Hepatocyte (in vitro differentiated cells): ENCODE results near the gene RBBP4. TPM values are rescaled to one million over a fixed set of nuclear protein-coding genes. Genes with fewer than 3 reads are reported as not detected.

Experiments used
- DNase-seq: peaks from one replicate; pipeline ENCODE4 v3.0.0-alpha.2; 2016; ENCODE audit warnings: low spot score
- H2AFZ ChIP-seq: fragments of 200-600 bp; sonication (generic); 2 replicates; pipeline ENCODE4 v1.6.0; 2016; ENCODE audit warnings: antibody characterized with exemption, mild to moderate bottlenecking
- H3K27ac ChIP-seq: fragments of 200-600 bp; sonication (generic); 2 replicates; pipeline ENCODE4 v1.5.1; 2016; ENCODE audit warnings: mild to moderate bottlenecking
- H3K27me3 ChIP-seq: fragments of 200-600 bp; sonication (generic); 2 replicates; pipeline ENCODE4 v1.6.1; 2016
- H3K36me3 ChIP-seq: fragments of 200-600 bp; sonication (generic); replicated peaks from 2 replicates; pipeline ENCODE4 v1.5.1; 2016; ENCODE audit warnings: low read depth; ENCODE audit not compliant: insufficient read depth
- H3K4me1 ChIP-seq: fragments of 200-600 bp; sonication (generic); 2 replicates; pipeline ENCODE4 v1.5.1; 2016; ENCODE audit warnings: mild to moderate bottlenecking, moderate library complexity; ENCODE audit not compliant: insufficient read depth
- H3K4me2 ChIP-seq: fragments of 200-600 bp; sonication (generic); 2 replicates; pipeline ENCODE4 v1.6.0; 2016
- H3K4me3 ChIP-seq: fragments of 200-600 bp; sonication (generic); 2 replicates; pipeline ENCODE4 v1.5.1; 2016; ENCODE audit warnings: mild to moderate bottlenecking
- H3K79me2 ChIP-seq: fragments of 200-600 bp; sonication (generic); 2 replicates; pipeline ENCODE4 v1.6.0; 2017; ENCODE audit warnings: mild to moderate bottlenecking
- H3K9me2 ChIP-seq: fragments of 200-600 bp; sonication (generic); replicated peaks from 2 replicates; pipeline ENCODE4 v1.6.0; 2017; ENCODE audit warnings: mild to moderate bottlenecking; ENCODE audit not compliant: insufficient read depth
- H3K9me3 ChIP-seq: fragments of 200-600 bp; sonication (generic); 2 replicates; pipeline ENCODE4 v1.5.1; 2016; ENCODE audit warnings: low read depth, mild to moderate bottlenecking
- H4K20me1 ChIP-seq: fragments of 200-600 bp; sonication (generic); 2 replicates; pipeline ENCODE4 v1.6.0; 2016; ENCODE audit warnings: mild to moderate bottlenecking; ENCODE audit not compliant: insufficient read depth, poor library complexity, severe bottlenecking
- EZH2 ChIP-seq: fragments of 200-600 bp; sonication (generic); IDR thresholded peaks from 2 replicates; pipeline ENCODE4 v1.6.1; 2016; ENCODE audit warnings: antibody characterized with exemption, mild to moderate bottlenecking, borderline replicate concordance
- EZH2phosphoT487 ChIP-seq: fragments of 200-600 bp; sonication (generic); IDR thresholded peaks from one replicate; pipeline ENCODE4 v1.6.1; 2018; ENCODE audit warnings: antibody characterized with exemption, mild to moderate bottlenecking, low read depth, moderate library complexity; ENCODE audit not compliant: unreplicated experiment, severe bottlenecking
- WGBS: methylation state at CpG from one replicate; pipeline ENCODE4 v1.1.6; 2016; ENCODE audit warnings: low lambda C conversion rate; ENCODE audit errors: missing lambda C conversion rate; 5-methylcytosine and 5-hydroxymethylcytosine counted together
- polyA plus RNA-seq: library from polyadenylated mRNA; unstranded; fragments of >200 nt; fragmentation: Nextera tagmentation; extraction: Ambion mirVana; gene quantifications from 2 replicates; pipeline ENCODE4 v1.2.1, GENCODE V29; 2016
- total RNA-seq: library from RNA; depleted of rRNA; stranded (reverse); fragments of >200 nt; gene quantifications from 2 replicates; pipeline ENCODE4 v1.2.3, GENCODE V29; 2014
- TF ChIP-seq, protein P1 (sequence below): fragments of 200-600 bp; sonication (generic); IDR thresholded peaks from 2 replicates; pipeline ENCODE4 v1.5.1; 2016; ENCODE audit warnings: antibody characterized with exemption, mild to moderate bottlenecking; ENCODE audit not compliant: poor library complexity

RBBP4 gene
- total and polyA plus RNA-seq, 2 experiments from 2014 or later = 139 to 177 TPM

DNA sequence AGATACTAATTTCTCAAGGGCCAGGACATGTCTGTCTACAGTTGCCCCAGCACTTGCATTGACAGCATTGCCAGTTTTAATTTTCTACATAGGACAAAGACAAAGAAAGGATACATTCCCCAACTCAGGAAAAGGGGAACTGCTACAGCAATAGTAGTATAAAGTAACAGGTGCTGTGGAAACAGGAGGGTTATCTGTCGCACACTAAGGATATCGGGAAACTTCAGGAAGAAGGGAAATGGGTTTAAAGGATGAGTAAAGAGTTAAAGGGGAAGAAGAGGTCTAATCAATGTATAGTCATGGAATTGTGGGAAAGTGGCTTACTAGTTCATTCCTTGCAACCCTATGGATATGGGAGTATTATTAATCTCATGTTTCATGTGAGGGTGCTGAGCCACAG lies 35.4 kb downstream of the RBBP4 start:
- H4K20me1 ChIP-seq = no peaks in the 10 kb centered on the region
- H3K4me1 ChIP-seq = peaks cover 13% of the 10 kb centered on the region
- H3K27ac ChIP-seq = no peak overlapping the region
- no peaks in the 10 kb centered on the region for H3K9me2 ChIP-seq
- WGBS = 97% methylated on average over 2 of the region's 2 CpGs
- H3K4me3 ChIP-seq = no peak overlapping the region
- DNase-seq = no peak
- no peaks in the 10 kb centered on the region for H3K27me3 ChIP-seq
- no peaks in the 10 kb centered on the region for H3K79me2 ChIP-seq
- H2AFZ ChIP-seq = no peak overlapping the region
- H3K36me3 ChIP-seq = no peaks in the 10 kb centered on the region
- H3K9me3 ChIP-seq = no peaks in the 10 kb centered on the region
- H3K4me2 ChIP-seq = no peak overlapping the region
- TF ChIP-seq, protein P1, sequence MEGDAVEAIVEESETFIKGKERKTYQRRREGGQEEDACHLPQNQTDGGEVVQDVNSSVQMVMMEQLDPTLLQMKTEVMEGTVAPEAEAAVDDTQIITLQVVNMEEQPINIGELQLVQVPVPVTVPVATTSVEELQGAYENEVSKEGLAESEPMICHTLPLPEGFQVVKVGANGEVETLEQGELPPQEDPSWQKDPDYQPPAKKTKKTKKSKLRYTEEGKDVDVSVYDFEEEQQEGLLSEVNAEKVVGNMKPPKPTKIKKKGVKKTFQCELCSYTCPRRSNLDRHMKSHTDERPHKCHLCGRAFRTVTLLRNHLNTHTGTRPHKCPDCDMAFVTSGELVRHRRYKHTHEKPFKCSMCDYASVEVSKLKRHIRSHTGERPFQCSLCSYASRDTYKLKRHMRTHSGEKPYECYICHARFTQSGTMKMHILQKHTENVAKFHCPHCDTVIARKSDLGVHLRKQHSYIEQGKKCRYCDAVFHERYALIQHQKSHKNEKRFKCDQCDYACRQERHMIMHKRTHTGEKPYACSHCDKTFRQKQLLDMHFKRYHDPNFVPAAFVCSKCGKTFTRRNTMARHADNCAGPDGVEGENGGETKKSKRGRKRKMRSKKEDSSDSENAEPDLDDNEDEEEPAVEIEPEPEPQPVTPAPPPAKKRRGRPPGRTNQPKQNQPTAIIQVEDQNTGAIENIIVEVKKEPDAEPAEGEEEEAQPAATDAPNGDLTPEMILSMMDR = no peak
- TF ChIP-seq EZH2phosphoT487 (no peak), EZH2 (no peak)

DNA sequence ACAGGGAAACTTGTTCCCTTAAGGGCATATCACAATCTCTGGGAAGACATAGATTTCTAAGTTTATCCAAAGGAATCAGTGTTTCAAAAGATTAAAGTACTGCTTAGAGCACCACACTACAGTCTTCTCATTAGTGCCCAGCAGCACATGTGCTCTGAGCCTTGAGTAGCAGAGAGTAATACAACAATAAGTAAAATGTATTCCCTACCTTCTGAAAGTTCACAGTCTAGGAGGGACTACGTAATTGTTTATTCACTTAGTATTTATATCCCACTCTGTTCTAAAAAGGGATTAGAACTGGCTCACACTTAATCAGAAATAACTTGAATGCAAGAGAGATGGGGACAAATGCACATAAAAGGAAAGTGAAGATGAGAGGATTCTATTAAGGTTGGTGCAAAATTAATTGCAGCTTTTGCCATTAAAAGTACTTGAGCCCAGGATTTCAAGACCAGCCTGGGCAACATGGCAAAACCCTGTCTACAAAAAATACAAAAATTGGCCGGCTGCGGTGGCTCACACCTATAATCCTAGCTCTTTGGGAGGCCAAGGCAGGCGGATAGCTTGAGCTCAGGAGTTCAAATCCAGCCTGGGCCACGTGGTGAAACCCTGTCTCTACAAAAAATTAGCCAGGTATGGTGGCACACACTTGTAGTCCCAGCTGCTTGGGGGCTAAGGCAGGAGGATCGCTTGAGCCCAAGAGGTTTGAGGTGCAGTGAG lies 42.6 kb downstream of the RBBP4 start:
- Histone ChIP-seq H4K20me1 (no peaks in the 10 kb centered on the region), H3K4me2 (no peak overlapping the region), H3K36me3 (no peaks in the 10 kb centered on the region), H3K27ac (no peak overlapping the region), H3K9me3 (no peaks in the 10 kb centered on the region), H3K4me1 (no peaks in the 10 kb centered on the region), H2AFZ (no peak overlapping the region), H3K9me2 (no peaks in the 10 kb centered on the region), H3K27me3 (no peaks in the 10 kb centered on the region), H3K4me3 (no peak overlapping the region), H3K79me2 (no peaks in the 10 kb centered on the region)
- no peak for DNase-seq
- 91% methylated on average over 6 of the region's 6 CpGs for WGBS
- TF ChIP-seq, protein P1 = no peak
- TF ChIP-seq EZH2 (no peak), EZH2phosphoT487 (no peak)

DNA sequence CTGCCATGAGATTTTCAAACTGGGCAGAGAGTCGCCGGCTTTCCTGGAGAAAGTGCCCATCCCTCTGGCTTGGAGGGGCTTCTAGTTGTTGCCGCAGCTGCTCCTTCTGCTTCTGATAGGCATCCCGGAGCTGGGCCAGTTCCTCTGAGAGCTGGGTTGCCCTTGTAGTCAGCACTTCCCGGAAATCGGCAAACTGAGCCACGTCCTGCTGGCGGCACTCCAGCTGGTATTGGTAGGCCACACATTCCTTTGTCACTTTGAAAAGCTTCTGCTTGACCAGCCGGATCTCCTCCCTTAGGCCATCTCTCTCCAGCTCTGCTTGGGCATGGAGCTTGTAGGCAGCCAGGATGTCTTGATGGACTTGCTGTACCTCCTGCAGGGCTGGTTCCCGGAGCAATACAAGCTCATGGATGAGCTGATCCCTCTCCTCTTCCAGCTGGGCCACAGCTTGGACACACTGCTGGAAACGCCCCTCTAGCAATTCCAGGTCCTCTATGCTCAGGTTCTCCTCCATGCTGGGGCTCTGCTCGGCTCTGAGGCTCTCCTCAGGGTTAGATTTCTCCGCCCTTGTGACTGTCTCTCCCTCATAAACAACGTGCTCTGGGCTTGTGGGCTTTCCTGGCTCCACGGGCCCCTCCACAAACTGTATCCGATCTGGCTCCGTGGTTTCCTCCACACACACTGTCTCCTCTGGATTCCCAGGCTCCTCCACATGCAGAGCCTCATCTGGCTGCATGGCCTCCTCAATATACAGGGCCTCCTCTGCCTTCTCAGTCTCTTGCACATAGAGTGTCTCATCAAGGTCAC lies 44.3 kb downstream of the RBBP4 start:
- H3K27ac ChIP-seq = no peak overlapping the region

More for the DNA sequence above, 44.3 kb downstream of the RBBP4 start:
- H3K4me3 ChIP-seq = no peak overlapping the region
- 78% methylated on average over 17 of the region's 17 CpGs for WGBS
- H3K4me2 ChIP-seq = no peak overlapping the region
- H3K27me3 ChIP-seq = no peaks in the 10 kb centered on the region
- no peaks in the 10 kb centered on the region for H4K20me1 ChIP-seq
- no peak overlapping the region for H2AFZ ChIP-seq
- TF ChIP-seq EZH2phosphoT487 (no peak), EZH2 (no peak)
- TF ChIP-seq, protein P1 = no peak
- no peak for DNase-seq
- H3K36me3 ChIP-seq = no peaks in the 10 kb centered on the region
- H3K9me3 ChIP-seq = no peaks in the 10 kb centered on the region
- no peaks in the 10 kb centered on the region for H3K79me2 ChIP-seq
- H3K9me2 ChIP-seq = no peaks in the 10 kb centered on the region
- no peaks in the 10 kb centered on the region for H3K4me1 ChIP-seq
